Esophagus mucosa (tissue), 1 donor: ENCODE measurements around the gene ZBTB20. TPM values are rescaled to one million over a fixed set of nuclear protein-coding genes. Genes with fewer than 3 reads are reported as not detected.
"Not testable (repeated sequence)": the region's sequence is repeated elsewhere in the genome, so short reads cannot be mapped to it uniquely, and the experiment has no call there.

Source experiments
- ATAC-seq: fragments of 200-7000 bp; cut with Tn5 transposase; one replicate; pipeline ENCODE4 v1.9.1; 2020
- total RNA-seq: library from RNA; stranded (reverse); gene quantifications from one replicate; pipeline ENCODE4 v1.2.4, GENCODE V29; 2023
- donor health status: DM: yes; HTN: yes; CAD: no.

Gene ZBTB20
- total RNA-seq, 1 donor from 2014 or later = 7.3 TPM

- no peak for ATAC-seq
Measured at GRCh38 chr3:114824014-114824413, 323.1 kb downstream of the ZBTB20 start.

- ATAC-seq = no peak
Measured at GRCh38 chr3:114823061-114823460, 324.0 kb downstream of the ZBTB20 start.

GRCh38 chr3:114816052-114816451 lies 331.0 kb downstream of the ZBTB20 start:
- ATAC-seq = no peak

GRCh38 chr3:114812541-114813238 lies 334.4 kb downstream of the ZBTB20 start:
- not testable (repeated sequence) for ATAC-seq

DNA sequence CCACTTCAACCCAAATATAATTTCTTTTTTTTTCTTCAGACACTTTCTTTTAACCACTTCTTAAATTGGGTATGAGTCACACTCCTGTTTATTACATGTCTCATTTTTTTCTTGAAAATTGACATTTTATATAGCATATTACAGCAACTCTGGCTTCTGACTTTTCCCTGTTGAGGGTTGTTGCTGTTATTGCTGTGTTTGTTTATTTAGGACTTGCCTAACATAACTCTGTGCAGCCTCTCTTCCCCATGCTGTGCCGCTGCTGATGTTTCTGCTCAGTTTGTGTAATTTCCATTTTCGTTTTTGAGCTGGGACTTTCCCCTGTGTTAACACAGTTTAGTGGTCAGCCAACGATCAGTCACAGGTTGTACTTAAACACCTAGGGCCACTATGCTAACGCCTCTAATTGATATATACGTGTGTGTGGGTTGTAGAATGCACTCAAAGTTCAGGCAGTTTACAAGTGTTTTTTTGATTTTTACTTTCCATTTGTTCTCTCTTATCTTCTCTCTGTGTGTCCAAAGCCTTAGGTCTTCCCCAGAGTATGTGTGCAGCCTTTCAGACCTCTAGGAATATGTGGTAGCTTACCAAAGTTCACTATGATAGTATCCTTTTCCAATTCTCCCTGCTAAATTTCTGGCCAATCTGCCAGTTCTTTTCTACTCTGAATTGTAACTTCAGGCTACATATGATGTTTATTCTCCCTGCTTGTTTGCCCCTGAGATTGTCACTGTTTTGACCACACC lies 337.2 kb downstream of the ZBTB20 start:
- no peak for ATAC-seq

DNA sequence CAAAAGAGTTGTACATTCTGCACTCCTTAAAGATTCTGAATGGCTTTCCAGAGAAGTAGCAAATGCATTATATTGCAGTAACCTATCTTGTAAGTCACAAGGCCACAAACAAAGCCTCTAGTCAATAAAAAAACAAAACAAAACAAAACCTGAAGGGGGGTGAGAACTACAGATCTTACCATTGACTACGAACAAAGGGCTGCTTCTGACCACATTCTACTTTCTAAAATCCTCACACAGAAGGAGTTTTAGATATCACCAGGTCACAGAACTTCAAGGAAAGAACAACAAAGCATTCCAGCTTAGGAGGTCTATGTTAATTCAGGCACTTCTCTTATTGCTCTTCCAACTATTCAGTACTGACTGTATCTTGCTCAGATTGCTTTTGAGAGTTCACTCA lies 343.0 kb downstream of the ZBTB20 start:
- ATAC-seq = no peak

GRCh38 chr3:114803042-114803695 lies 343.9 kb downstream of the ZBTB20 start:
- no peak for ATAC-seq

DNA sequence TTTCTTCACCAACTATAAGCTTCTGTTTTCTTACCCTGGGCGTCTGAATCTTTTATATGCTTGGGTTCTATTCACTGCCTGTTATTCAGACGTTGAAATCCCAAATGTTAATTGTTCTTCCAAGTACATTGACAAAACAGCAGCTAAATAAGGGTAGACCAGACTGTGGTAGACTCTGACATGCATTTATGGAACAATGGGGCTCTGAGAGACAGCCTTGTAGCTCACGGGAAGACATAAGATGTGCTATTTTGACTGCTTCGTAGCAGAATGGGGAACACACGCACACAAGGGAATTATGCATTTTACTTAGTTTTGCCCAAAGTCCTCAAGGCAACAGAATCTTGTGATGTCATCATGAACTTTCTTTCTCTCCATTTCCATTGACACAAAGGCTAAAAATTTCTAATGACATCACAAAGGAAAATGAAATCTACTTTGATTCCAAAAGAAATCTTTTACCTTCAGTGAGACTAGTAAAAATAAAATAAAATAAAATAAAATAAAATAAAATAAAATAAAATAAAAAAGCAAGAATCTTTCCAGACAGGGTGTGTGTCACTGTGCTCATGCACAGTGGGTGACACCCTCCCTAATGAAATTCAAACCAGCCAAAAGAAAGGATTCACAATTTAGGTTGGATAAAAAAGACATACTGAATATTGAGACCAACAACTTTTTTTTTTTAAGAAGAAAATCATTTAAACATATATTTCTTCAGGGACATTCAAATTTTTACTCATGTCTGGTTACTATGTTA lies 346.6 kb downstream of the ZBTB20 start:
- no peak for ATAC-seq

- no peak for ATAC-seq
Measured at GRCh38 chr3:114799816-114800215, 347.3 kb downstream of the ZBTB20 start.

GRCh38 chr3:114796796-114797195 lies 350.3 kb downstream of the ZBTB20 start:
- ATAC-seq = no peak

- no peak for ATAC-seq
Measured at GRCh38 chr3:114794894-114795630, 352.0 kb downstream of the ZBTB20 start.

- no peak for ATAC-seq
Measured at GRCh38 chr3:114792159-114792918, 354.7 kb downstream of the ZBTB20 start.

GRCh38 chr3:114790752-114791151 lies 356.3 kb downstream of the ZBTB20 start:
- ATAC-seq = no peak

- no peak for ATAC-seq
Measured at GRCh38 chr3:114789803-114790202, 357.3 kb downstream of the ZBTB20 start.

DNA sequence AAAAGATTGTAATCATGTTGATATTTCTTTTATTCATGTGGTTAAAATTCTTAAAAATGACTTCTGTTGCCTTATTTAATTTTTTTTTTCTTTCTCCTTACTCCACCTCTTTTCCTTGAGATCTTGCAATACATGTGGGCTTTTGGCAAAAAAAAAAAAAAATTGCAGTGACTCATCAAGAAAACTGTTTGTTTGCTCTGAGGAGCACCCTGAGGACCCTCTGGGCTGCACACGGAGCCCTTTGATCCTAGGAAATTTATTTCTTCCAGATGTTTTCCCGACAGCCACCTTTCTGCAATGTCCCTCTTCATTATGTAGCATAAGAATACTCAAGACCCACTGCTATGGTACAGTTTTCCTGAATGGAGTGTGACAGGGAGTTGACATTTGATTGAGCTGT lies 371.7 kb downstream of the ZBTB20 start:
- no peak for ATAC-seq

- ATAC-seq = no peak
Measured at GRCh38 chr3:114770874-114771273, 376.2 kb downstream of the ZBTB20 start.

DNA sequence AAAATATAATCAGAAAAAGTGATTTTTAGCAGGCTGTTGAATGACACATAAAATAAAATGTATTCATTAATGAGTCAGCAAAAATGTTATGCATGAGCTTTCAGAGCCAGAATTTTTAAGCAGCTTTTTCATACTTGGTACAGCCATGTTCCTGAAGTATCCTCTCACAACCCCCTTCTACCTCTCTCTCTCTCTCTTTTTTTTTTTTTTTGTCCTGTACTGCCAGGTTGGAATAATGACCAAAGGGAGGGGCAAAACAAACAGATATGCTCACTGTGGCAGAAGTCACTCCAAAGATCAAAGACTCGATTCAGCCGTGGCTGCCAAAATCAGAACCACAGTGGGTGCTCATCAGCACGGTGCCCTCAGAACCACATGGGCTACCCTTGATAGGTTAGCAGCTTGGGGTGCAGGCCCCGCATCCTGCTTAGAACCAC lies 383.0 kb downstream of the ZBTB20 start:
- no peak for ATAC-seq

DNA sequence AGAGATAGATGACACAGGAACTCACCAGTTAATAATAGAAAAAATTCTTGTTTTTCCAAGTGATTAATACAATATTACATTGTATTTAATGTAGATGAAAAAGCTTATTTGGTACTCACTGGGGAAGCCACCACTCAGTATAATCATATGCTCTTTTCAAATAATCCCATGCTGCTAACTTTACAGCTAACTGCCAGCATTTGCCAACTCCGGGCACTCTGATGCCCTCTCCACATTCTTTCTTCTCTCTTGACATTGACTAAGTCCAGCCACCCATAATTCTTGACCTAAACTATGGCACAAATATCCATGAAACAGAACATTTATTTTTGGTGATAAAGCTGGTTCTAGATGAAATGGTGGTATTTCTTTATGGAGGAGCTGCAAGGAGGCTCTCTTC lies 384.9 kb downstream of the ZBTB20 start:
- ATAC-seq = no peak

DNA sequence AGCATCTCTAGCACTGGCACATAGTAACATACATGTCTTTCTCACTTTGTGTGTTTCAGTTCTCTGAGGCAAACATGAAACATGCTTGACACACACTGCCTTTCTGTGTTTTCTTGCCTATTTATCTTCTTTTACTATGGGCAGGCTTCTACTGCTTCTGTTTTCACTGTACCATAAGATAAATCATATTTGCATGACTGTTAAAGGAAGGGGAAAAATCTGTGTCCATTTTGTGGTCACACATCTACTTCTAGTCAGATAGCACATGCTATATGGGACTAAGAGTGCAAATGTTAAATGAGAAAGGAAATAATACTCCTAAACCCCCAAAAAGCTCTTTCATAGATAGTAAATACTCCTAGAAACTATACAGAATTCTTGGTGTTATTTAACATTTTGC lies 386.4 kb downstream of the ZBTB20 start:
- ATAC-seq = no peak

DNA sequence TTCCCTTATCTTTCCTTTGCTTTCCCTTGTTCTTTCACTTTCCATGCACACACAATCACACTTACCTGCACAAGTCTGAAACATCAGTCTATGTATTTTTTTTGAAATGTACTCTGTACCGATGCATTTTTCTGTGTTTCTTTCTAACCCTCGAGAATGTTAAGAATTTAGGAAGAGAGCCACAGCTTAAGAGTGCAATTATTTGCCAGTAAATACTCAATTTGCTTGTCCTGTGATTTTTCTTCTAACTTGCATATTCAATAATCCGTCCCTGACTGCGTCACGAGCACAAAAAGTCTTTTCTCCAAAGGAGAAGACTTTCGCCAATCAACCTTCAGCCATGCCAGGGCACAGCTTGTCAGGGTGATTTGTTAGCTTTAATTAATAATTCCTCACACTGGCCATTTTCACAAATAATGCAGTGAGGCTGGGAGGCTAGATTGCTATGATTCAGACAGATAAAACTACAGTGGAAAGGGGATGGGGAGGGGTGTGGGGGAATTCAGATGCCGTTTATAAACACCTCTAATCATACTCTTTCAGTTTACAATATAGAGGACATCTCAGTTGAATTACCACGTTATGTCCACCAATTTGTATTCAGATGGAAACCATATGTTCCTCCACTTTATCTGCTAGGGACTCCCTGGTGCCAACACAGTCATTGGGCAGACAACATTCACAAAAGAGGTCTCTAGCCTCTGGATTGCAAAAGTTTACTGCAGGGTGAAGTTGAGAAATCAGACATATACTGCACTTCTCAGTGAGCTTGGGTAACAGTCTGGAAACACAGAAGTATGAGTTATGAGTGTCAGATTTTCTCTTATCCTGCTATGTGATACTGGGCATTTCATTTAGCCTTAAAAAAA lies 388.0 kb downstream of the ZBTB20 start:
- ATAC-seq = no peak
